Neural cell (in vitro differentiated cells): ENCODE data around the gene PDK2.

ENCODE experiments used
- CTCF ChIP-seq: fragments of 450-650 bp; IDR thresholded peaks from 2 replicates; pipeline ENCODE4 v1.5.1; 2014; ENCODE audit warnings: antibody characterized with exemption, mild to moderate bottlenecking, moderate library complexity; ENCODE audit not compliant: poor library complexity, severe bottlenecking
- RAD21 ChIP-seq: fragments of 450-650 bp; conservative IDR thresholded peaks from 2 replicates; pipeline ENCODE4 v1.6.1; 2014; ENCODE audit warnings: antibody characterized with exemption, mild to moderate bottlenecking, moderate library complexity
- REST ChIP-seq: IDR thresholded peaks from 2 replicates; pipeline ENCODE4 v1.6.1; 2012; ENCODE audit warnings: borderline replicate concordance

- TF ChIP-seq CTCF, result no peak
- no peak for TF ChIP-seq RAD21
- TF ChIP-seq REST, result no peak
These were observed 8.8 kb downstream of the PDK2 start for GRCh38 chr17:50103941-50104340.
